Mammary epithelial cell (primary cell): ENCODE measurements around the gene RRAD.

ENCODE experiments used
- CTCF ChIP-seq, 2 donors: IDR thresholded peaks in 1 of 2; conservative IDR thresholded peaks in 1 of 2; 2 replicates each; pipeline ENCODE4 v1.5.1; 2011 to 2012; ENCODE audit warnings: inconsistent platforms in 2 of 2, low read length in 2 of 2, mild to moderate bottlenecking in 2 of 2, control low read depth in 1 of 2, low read depth in 1 of 2; ENCODE audit not compliant: insufficient read depth in 1 of 2; ENCODE audit errors: extremely low read depth in 1 of 2
- EZH2 ChIP-seq: IDR thresholded peaks from 2 replicates; pipeline ENCODE4 v1.6.1; 2012; ENCODE audit warnings: low read length, inconsistent platforms, borderline replicate concordance

DNA sequence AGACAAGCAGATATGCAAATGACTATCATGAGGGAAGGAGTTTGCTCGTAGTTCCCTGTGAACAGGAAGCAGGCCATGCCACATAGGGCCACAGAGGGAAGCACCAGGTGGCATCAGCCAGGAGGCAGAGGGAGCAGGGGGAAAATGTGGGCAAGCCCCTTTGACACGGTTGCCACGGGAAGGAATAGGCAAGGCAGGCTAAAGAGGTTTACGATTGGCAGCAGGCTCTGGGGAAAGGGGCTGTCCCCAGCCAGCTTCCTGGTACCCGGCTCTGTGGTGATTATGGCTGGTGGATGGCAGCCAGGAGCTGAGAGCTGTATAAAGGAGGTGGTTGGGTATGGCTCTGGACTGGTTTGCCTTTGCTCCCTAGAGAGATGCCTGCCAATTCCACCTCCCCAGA, 36.6 kb upstream of the RRAD start:
- TF ChIP-seq CTCF (conservative IDR thresholded peaks at IDR 0.05 in 1 of 2, IDR thresholded peaks at IDR 0.05 in 1 of 2; ENCODE audit: extremely low read depth in 1 of 2, insufficient read depth in 1 of 2, low read depth in 1 of 2, low read length in 2 of 2): no peak
- no peak for TF ChIP-seq EZH2
